Transverse colon (tissue), 3 donors: ENCODE measurements around the gene TLN1.

Experiments
- CTCF ChIP-seq, 5 experiments: fragments of 200-600 bp in 3 of 5; fragments of 450-650 bp in 2 of 5; sonication (generic) in 3 of 5; IDR thresholded peaks; 1 replicate in 2 of 5; 2 replicates in 3 of 5; pipeline ENCODE4 v1.5.1; 2016 to 2017; ENCODE audit warnings: antibody characterized with exemption in 5 of 5, inconsistent platforms in 3 of 5, mild to moderate bottlenecking in 2 of 5, moderate library complexity in 1 of 5
- EP300 ChIP-seq: sonication (generic); formaldehyde crosslinking; IDR thresholded peaks from one replicate; pipeline ENCODE4 v1.6.1; 2017; ENCODE audit warnings: antibody characterized with exemption, low read depth
- POLR2A ChIP-seq: fragments of 450-650 bp; IDR thresholded peaks from one replicate; pipeline ENCODE4 v1.6.1; 2016; ENCODE audit warnings: antibody characterized with exemption, mild to moderate bottlenecking, moderate library complexity

GRCh38 chr9:35691757-35692301 lies 40.2 kb downstream of the TLN1 start:
- TF ChIP-seq EP300 = peak; percentile 29
- no peak for TF ChIP-seq POLR2A
- TF ChIP-seq CTCF (IDR thresholded peaks at IDR 0.05) = no peak
